ENCODE data around the gene GFRA4. TPM values are rescaled to one million over a fixed set of nuclear protein-coding genes. Genes with fewer than 3 reads are reported as not detected.

Gene GFRA4
- total RNA-seq, 4 donors from 2014 or later = not detected

GRCh38 chr20:3659492-3660261 is 3.5 kb downstream of the GFRA4 start:
- H3K27ac ChIP-seq = no peak overlapping the region
- DNase-seq (no peak), ATAC-seq (no peak)
- peaks cover 15 to 23% (median 19%) of the 10 kb centered on the region in 3 donors for H3K27me3 ChIP-seq
- intact Hi-C loops (cut with DNase I; ENCODE audit: low total_unique reads) = no loop called here
- H3K4me3 ChIP-seq = no peak overlapping the region
- in situ Hi-C loops (cut with MboI; ENCODE audit: low sequenced_read_pairs in 4 of 4) = loop anchor here in 1 of 4 donors (10.0 kb wide), 1 partner anchor 55 kb away; the partner anchor contains the start of gene SIGLEC1
- H3K36me3 ChIP-seq = no peaks in the 10 kb centered on the region
- H3K4me1 ChIP-seq = no peaks in the 10 kb centered on the region
- TF ChIP-seq CTCF (IDR thresholded peaks at IDR 0.05 in 4 of 5, conservative IDR thresholded peaks at IDR 0.05 in 1 of 5) (no peak), POLR2A (IDR thresholded peaks at IDR 0.05) (no peak)
- H3K9me3 ChIP-seq = no peaks in the 10 kb centered on the region

GRCh38 chr20:3658716-3659491 is 4.3 kb downstream of the GFRA4 start:
- Histone ChIP-seq H3K4me1 (no peaks in the 10 kb centered on the region), H3K4me3 (no peak overlapping the region), H3K36me3 (no peaks in the 10 kb centered on the region), H3K27ac (no peak overlapping the region), H3K27me3 (peaks cover 15 to 23% (median 19%) of the 10 kb centered on the region in 3 donors), H3K9me3 (no peaks in the 10 kb centered on the region)
- TF ChIP-seq POLR2A (IDR thresholded peaks at IDR 0.05) (no peak), CTCF (IDR thresholded peaks at IDR 0.05 in 4 of 5, conservative IDR thresholded peaks at IDR 0.05 in 1 of 5) (no peak)
- in situ Hi-C loops (cut with MboI; ENCODE audit: low sequenced_read_pairs in 4 of 4) = no loop called here
- ATAC-seq = no peak
- DNase-seq = no peak
- intact Hi-C loops (cut with DNase I; ENCODE audit: low total_unique reads) = no loop called here

GRCh38 chr20:3658019-3658715 is 5.0 kb downstream of the GFRA4 start:
- Histone ChIP-seq H3K27me3 (peaks cover 15 to 23% (median 19%) of the 10 kb centered on the region in 3 donors), H3K9me3 (no peaks in the 10 kb centered on the region), H3K36me3 (no peaks in the 10 kb centered on the region), H3K4me3 (no peak overlapping the region), H3K27ac (no peak overlapping the region), H3K4me1 (no peaks in the 10 kb centered on the region)
- ATAC-seq (no peak), DNase-seq (no peak)
- intact Hi-C loops (cut with DNase I; ENCODE audit: low total_unique reads) (no loop called here), in situ Hi-C loops (cut with MboI; ENCODE audit: low sequenced_read_pairs in 4 of 4) (no loop called here)
- TF ChIP-seq POLR2A (IDR thresholded peaks at IDR 0.05) = no peak
- TF ChIP-seq CTCF (IDR thresholded peaks at IDR 0.05 in 4 of 5, conservative IDR thresholded peaks at IDR 0.05 in 1 of 5) = no peak

- intact Hi-C loops (cut with DNase I; ENCODE audit: low total_unique reads) (no loop called here), in situ Hi-C loops (cut with MboI; ENCODE audit: low sequenced_read_pairs in 4 of 4) (no loop called here)
- Histone ChIP-seq H3K27ac (no peak overlapping the region), H3K36me3 (peaks cover 0 to 1% of the 10 kb centered on the region in 2 donors), H3K9me3 (no peaks in the 10 kb centered on the region), H3K4me1 (no peaks in the 10 kb centered on the region), H3K4me3 (no peak overlapping the region), H3K27me3 (peaks cover 2 to 8% (median 4%) of the 10 kb centered on the region in 3 donors)
- ATAC-seq = no peak
- TF ChIP-seq POLR2A (IDR thresholded peaks at IDR 0.05) (no peak), CTCF (IDR thresholded peaks at IDR 0.05 in 4 of 5, conservative IDR thresholded peaks at IDR 0.05 in 1 of 5) (no peak)
- DNase-seq = no peak
These were observed 8.1 kb downstream of the GFRA4 start for GRCh38 chr20:3655131-3655405.
